ENCODE data around the gene ATP5F1D. TPM values are rescaled to one million over a fixed set of nuclear protein-coding genes. Genes with fewer than 3 reads are reported as not detected.

ATP5F1D gene
- total and polyA plus RNA-seq, 2 of the 13 experiments (the other 11 are each of a cell fraction or from before 2014, with no cell fraction given), result 39.4 to 78.7 TPM

GRCh38 chr19:1266916-1267476, 25.4 kb downstream of the ATP5F1D start (continued):
- TF ChIP-seq BCL3 (CRISPR knock-in tag; IDR thresholded peaks at IDR 0.05) (no peak), ZMAT3 (CRISPR knock-in tag; conservative IDR thresholded peaks at IDR 0.05) (0 out of 2 replicates have a peak, but pooled peaks have one; percentile 6), CREB3 (CRISPR knock-in tag; IDR thresholded peaks at IDR 0.05) (0 out of 2 replicates have a peak, but pooled peaks have one; percentile 59), ZBTB14 (CRISPR knock-in tag; IDR thresholded peaks at IDR 0.05) (0 out of 2 replicates have a peak, but pooled peaks have one; percentile 23), ADNP (CRISPR knock-in tag; IDR thresholded peaks at IDR 0.05) (peak; percentile 0; the same call in 1 of the 2 replicates), ZNF781 (CRISPR knock-in tag; IDR thresholded peaks at IDR 0.05; ENCODE audit: borderline replicate concordance, not compliant biosample characterization) (no peak), HOXA9 (CRISPR knock-in tag; IDR thresholded peaks at IDR 0.05; ENCODE audit: borderline replicate concordance) (no peak), SMC3 (IDR thresholded peaks at IDR 0.05; ENCODE audit: low read length) (peak; percentile 21; the same call in 1 of the 2 replicates), TCF12 (IDR thresholded peaks at IDR 0.05) (no peak), TCF12 (CRISPR knock-in tag; IDR thresholded peaks at IDR 0.05) (peak; percentile 62; the same call in 1 of the 2 replicates), ZNF256 (CRISPR knock-in tag; conservative IDR thresholded peaks at IDR 0.05) (no peak), RAD21 (CRISPR knock-in tag; IDR thresholded peaks at IDR 0.05) (peak; percentile 98), ZNF776 (CRISPR knock-in tag; IDR thresholded peaks at IDR 0.05) (peak; percentile 58; the same call in 1 of the 2 replicates), ZFY (CRISPR knock-in tag; IDR thresholded peaks at IDR 0.05) (peak; percentile 55), CBX5 (CRISPR knock-in tag; IDR thresholded peaks at IDR 0.05; ENCODE audit: borderline replicate concordance) (0 out of 2 replicates have a peak, but pooled peaks have one; percentile 22), THRA (CRISPR knock-in tag; IDR thresholded peaks at IDR 0.05; ENCODE audit: borderline replicate concordance) (peak; percentile 26; the same call in 1 of the 2 replicates), ZNF331 (CRISPR knock-in tag; IDR thresholded peaks at IDR 0.05) (peak; percentile 37; the same call in 1 of the 2 replicates)

Data from HepG2 (cell line).